GF-D8 (cell line): ENCODE data around the gene CNIH2.
"Not testable (repeated sequence)": the region's sequence is repeated elsewhere in the genome, so short reads cannot be mapped to it uniquely, and the experiment has no call there.

Experiments
- DNase-seq: peaks from one replicate; lab custom pipeline; 2025; lab: John Stamatoyannopoulos, UW

Gene CNIH2

GRCh38 chr11:66291706-66292542, 13.9 kb downstream of the CNIH2 start, which contains the start of gene TMEM151A:
TMEM151A (plus strand) TSS chr11:66291894; CDS start chr11:66292014, 120 bp downstream.
- DNase-seq = no peak

DNA sequence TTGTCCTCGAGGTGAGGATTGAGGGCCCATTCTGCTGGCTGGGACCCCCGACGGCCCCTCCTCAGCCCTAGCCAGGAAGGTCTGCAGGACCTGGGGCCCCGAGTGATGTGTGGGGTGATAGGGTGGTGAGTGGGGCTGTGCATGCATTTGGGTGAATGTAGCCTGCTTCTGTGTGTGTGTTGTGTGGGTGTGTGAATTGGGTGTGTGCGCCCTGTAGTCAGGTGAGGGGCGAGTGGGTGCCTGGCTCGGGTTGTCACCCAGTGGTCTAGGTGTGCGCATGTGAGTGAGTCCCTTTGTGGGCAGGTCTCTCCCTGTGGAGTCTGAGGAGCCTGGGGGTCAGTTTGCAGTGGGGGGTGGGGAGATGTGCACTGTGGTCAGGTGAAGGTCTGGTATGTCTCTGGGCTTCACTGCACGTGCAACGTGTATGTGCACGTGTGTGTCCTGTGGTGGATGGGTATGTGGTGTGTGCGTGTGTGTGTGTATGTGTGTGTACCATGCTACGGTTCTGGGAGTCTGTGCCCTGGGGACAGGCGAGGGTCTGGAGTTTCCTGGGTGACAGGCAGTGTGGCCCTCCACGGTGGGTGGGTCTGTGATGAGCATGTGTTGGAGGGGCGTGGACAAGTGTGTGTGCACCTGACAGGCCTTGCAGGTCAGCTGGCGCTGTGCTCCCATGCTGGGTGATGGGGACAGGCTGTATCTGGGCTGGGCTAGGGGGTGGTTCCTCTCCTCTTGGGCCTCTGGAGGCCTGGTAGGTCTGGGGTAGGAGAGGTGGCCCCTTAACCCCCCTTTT, 14.8 kb downstream of the CNIH2 start:
- no peak for DNase-seq

GRCh38 chr11:66293352-66293751, 15.4 kb downstream of the CNIH2 start:
- no peak for DNase-seq

DNA sequence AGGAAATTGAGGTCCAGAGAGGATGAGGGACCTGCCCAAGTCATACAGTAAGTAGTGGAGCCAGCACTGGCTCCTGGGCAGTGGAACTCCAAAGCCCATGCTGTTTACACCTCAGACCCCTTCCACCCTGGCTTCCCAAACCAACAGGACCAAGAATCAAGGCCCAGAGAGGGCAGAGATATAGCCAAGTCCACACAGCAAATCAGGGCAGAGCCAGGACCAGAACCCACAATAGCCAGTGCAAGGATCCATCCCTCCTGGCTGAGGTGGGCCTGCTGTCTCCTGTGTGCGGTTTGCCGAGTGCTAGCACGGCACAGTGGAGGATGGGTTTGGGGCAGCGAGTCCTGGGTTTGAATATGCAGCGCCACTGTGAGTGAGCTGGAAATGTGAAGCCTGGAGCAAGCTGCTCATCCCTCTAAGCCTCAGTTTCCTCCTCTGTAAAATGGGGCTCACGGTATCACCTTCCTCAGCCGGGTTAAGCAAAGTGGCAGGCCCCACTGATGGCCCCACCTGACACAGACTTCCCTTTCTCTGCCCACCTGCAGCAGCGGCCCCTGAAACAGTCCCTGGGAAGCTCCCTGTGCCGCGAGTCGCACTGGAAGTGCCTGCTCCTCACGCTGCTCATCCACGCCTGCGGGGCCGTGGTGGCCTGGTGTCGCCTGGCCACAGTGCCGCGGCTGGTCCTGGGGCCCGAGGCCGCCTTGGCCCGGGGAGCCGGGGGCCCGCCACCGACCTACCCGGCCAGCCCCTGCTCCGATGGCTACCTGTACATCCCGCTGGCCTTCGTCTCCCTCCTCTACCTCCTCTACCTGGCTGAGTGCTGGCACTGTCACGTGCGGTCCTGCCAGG, 16.0 kb downstream of the CNIH2 start:
- no peak for DNase-seq

DNA sequence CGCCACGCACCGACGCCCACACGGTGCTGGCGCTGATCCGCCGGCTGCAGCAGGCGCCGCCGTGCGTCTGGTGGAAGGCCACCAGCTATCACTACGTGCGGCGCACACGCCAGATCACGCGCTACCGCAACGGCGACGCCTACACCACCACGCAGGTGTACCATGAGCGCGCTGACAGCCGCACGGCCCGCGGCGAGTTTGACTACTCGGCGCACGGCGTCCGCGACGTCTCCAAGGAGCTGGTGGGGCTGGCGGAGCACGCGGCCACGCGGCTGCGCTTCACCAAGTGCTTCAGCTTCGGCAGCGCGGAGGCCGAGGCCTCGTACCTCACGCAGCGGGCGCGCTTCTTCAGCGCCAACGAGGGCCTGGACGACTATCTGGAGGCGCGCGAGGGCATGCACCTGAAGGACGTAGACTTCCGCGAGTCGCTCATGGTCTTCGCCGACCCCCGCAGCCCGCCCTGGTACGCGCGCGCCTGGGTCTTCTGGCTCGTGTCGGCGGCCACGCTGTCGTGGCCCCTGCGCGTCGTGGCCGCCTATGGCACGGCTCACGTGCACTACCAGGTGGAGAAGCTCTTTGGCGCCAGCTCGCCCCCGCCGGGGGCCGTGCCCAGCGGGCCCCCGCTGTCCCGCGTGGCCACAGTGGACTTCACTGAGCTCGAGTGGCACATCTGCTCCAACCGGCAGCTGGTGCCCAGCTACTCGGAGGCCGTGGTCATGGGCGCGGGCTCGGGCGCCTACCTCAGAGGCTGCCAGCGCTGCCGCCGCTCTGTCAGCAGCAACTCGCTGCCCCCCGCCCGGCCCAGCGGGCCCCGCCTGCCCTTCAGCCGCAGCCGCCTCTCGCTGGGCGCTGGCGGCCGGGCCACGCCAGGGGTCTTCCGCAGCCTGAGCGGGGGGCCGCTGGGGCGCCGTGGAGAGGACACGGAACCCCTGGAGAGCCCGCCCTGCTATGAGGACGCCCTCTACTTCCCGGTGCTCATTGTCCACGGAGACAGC, 16.9 kb downstream of the CNIH2 start:
- DNase-seq = no peak

GRCh38 chr11:66297610-66298009, 19.6 kb downstream of the CNIH2 start:
- no peak for DNase-seq

GRCh38 chr11:66299186-66299585, 21.2 kb downstream of the CNIH2 start:
- no peak for DNase-seq

DNA sequence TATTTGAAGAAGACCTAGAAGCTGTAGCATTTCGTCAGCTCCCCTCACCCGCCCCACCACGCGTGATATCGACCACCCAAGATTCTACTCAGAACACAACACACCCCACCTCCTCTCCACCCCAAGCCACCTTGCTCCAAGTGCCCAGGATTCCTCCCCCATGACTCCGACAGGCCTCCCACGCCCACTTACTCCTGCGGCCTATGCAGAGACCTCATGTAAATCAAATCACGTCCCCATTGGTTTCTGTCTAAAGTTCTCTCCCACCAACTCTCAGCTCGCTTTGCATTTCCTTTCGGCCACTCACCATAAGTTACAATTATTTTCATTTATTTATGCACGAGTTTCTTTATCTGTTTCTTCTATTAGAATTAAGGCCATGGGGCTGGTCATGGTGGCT, 24.7 kb downstream of the CNIH2 start:
- DNase-seq = no peak

DNA sequence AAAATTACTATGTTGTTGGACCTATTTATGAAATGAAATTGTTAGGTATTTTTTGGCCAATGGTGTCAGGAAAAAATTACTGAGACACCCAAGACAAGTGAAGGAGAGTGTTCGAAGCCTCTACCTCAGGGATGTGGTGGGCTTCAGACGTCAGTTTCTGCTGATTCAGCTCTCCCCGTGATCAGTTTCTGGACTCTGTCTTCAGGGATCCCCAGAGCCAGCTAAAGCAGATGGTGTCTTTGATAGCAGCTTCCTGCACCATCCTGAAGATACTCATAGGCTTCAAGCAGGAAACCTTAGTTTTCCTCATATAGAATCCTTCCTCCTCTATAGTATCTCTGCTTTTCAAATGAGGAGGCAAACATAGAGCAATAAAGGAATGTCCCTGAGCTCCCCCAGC, 31.5 kb downstream of the CNIH2 start:
- DNase-seq = no peak

DNA sequence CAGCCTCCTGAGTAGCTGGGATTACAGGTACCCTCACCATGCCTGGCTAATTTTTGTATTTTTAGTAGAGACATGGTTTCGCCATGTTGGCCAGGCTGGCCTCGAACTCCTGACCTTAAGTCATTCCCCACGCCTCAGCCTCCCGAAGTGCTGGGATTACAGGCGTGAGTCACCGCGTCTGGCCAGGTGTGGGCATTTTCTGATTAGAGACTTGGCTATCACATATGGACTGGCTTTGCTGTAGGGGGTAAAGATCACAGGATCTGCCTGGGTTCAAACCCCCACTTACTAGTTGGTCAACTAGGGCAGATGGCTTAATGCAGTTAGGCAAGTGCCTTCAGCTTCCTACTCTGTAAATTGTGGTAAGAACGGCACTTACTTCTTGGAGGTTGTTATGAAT, 32.3 kb downstream of the CNIH2 start:
- DNase-seq = no peak

DNA sequence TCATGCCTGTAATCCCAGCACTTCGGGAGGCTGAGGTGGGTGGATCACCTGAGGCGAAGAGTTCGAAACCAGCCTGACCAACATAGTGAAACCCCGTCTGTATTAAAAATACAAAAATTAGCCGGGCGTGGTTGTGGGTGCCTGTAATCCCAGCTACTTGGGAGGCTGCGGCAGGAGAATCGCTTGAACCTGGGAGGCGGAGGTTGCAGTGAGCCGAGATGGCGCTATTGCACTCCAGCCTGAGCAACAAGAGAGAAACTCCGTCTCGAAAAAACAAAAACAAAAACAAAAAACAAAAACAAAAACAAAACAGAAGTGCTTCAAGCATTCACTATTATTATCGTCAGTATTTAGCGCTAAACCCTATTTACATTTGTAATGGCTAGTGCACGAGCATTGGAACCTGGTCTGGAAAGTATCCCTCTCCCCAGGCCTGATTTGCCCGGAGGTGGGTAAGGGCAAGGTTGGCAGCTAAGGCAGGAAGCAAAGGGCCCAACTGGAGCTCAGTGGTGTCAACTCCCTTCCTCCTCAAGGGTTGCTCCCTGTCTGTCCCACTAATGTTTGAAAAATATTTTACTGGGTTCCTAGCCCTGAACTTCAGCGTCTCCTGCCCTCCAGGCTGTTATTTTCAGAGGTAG, 32.9 kb downstream of the CNIH2 start:
- not testable (repeated sequence) for DNase-seq

DNA sequence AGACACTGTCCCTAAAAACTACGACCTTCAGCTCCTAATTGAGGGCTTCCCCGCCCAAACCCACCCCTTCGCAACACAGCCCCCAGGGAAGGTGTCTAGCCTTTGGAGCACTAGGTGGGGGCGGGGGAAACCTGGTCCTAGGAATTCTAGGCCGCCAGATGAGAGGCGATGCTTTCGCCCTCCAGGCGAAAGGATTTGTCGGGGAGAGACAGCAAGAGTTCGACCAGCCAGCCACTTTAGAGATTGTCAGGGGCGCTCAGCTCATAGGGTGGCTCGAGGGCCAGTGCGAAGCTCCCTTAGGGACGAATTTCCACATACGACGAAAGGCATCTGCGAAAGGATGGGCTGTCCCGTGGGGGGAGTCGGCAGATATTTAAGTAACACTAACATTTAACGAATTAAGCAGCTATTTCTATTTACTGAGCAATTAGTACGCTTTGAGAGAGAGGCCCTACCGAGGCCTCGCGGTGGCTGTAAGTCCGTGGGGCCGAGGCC, 33.5 kb downstream of the CNIH2 start:
- DNase-seq = no peak

DNA sequence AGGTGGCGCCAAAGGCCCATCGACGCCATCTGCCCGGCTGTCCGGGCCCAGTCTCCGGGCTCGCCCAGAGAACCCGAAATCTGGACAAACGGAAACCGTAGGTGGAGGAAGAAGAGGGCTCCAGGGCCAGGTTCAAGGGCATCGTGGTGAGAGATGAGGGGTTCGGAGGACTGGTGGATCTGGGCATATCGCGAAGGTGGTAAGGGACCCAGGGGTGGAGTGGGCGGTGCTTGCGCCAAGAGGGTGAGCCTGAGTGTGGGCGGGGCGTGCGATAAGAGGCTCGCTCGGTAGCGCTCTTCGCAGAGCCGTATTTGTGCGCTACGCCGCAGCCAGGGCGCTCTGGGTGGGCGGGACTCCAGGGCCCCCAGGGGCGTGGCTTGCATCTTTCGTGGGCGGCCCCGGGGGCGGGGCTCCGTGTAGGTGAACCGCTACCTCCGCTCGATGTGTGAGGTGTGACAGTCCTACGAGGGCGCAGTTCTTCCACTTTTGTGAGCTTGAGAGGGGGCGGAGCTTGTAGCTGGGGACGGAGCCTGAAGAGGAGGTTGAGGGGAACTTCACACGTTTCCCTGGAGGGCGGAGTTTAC, 34.1 kb downstream of the CNIH2 start:
- peak; percentile 76 for DNase-seq

- DNase-seq = peak; percentile 86
Observed at GRCh38 chr11:66312549-66313320, 34.8 kb downstream of the CNIH2 start.

GRCh38 chr11:66313321-66314185, 35.6 kb downstream of the CNIH2 start:
- no peak for DNase-seq

DNA sequence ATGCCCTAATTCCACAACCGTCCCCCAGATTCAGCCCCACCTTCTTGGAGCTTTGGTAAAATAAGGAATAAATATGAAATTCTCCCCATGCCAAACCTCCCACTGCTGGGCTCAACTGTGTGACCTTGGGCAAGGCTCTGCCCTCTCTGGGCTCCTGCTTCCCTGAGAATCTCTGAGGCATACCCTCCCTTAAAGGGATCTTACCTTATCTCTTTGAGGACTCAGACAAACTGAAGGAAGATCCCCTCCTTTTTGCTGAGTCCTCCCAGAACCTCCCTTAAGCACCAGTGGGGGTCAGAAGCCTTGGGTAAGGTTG, 36.2 kb downstream of the CNIH2 start:
- DNase-seq = no peak

DNA sequence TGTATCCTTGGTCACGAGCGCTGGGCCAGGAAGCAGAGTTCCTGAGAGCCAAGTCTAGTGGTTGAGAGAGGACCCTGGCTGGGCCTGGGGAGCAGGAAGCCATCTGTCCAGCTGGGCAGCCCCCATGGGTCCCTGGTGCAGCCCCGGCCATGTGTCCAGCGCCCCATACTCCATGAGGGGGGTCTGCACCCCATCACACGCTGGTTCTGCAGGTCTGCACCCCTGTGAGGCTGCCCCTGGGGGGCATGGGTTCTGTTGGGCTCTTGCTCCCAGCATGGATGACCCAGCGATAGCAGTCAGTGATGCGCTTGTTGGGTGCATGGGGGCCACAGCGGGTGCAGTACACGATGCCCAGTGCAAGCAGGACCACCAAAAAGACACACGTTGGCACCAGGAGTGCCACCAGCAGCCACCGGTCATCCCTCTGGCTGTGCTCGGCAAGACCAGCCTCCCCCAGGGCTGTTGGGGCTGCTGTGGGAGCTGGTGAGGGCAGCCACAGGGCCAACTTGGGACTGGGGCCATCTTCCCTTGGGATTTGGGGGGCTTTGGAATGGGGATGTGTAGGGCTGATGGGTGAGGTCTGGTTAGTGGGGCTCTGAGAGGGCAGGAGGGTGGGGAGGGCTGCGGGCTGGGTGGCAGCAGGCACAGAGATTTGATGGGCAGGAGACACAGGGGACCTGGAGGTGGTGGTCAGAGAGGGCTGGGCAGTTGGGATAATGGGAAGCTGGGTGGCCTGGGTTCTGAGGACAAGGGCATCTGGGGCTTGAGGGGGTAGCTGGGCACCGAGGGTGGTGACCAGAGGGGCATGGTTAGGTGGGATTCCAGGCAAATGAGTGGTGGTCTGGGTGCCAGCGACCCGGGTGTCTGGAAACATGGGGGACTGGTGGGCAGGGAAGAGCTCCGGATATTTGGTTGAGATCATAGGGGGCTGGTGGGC, 36.9 kb downstream of the CNIH2 start:
- no peak for DNase-seq
